ENCODE results near the gene GPBP1L1.

GPBP1L1 gene

GRCh38 chr1:45584351-45585109 is 101.8 kb downstream of the GPBP1L1 start:
- DNase-seq = peak; percentile 91

GRCh38 chr1:45583666-45584350 is 102.5 kb downstream of the GPBP1L1 start, which contains the start of gene NASP:
Gene NASP, plus strand, starts transcription at chr1:45584041. Its CDS starts 106 bp downstream, at chr1:45584147.
- peak; percentile 93 for DNase-seq

- DNase-seq = peak; percentile 97
Observed at GRCh38 chr1:45583264-45583665, 103.1 kb downstream of the GPBP1L1 start.
